HG03039 (cell line): ENCODE data around the gene NDOR1.
A peak's percentile ranks its signal among the peaks of the same experiment; 100 is the strongest.

Source experiments
- ATAC-seq: cut with Tn5 transposase; IDR thresholded peaks from one replicate; pipeline ENCODE4 v1.9.1; 2021; ENCODE audit warnings: mild to moderate bottlenecking, moderate library complexity; ENCODE audit not compliant: unreplicated experiment

NDOR1 gene

DNA sequence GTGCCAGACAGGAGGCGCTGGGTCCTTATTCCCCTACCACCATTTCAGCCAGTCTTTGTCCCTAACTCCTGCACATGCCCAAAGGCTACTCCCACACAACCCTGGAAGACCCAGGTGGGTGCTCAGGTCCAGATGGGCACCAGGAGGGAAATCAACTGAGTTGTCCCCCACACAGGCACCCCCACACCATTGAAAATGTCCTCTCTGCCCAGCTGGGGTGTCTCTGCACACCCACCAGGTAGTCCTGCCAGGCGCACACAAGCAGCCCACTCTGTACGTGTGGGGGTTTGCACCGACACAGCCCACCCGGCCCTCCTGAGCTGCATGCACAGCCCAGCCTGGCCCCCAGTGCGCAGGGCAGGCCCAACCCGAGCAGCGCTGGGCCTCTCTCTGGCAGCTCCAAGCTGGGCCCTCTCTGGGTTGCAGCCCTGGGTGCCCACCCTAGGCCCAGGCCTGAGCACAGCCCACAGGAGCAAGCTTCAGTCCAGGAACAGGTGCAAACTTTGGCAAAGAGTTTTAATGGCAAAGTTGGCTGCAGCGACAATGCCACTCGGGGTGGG lies 14.3 kb downstream of the NDOR1 start:
- ATAC-seq = no peak

GRCh38 chr9:137220317-137221094 lies 15.0 kb downstream of the NDOR1 start:
- ATAC-seq = no peak

GRCh38 chr9:137221095-137221505 lies 15.6 kb downstream of the NDOR1 start:
- ATAC-seq = no peak

DNA sequence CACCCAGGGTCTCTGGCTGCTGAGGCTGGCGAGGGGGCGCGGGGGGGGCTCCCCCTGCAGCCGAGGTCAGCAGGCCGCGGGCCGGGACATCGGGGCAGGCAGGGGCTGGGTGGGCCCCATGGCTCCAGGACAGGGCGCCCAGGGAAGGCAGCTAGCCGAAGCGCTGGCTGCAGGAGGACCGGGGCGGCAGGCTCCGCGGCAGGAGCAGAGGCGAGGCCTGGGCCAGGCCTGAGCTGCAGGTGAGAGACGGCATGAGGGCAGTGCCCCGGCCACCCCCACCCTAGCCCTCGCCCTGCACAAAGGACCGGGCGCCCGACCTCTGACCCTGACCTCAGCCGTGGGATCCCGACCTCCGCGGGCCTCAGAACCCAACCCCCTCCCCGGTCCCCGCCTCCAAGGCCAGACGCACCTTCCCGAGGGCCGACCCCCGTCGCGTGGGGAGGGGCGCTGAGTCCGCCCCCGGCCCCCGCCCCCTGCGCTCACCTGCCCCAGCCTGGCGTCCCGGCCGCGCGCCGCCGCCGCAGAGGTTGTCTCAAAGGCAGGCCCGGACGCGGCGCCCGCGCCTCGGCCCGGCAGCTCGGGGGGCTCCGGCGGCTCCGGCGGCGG lies 16.1 kb downstream of the NDOR1 start:
- ATAC-seq = no peak

- ATAC-seq = no peak
These were observed 16.9 kb downstream of the NDOR1 start, which contains the start of gene RNF208 for GRCh38 chr9:137222190-137223077. Gene RNF208 (minus strand): TSS chr9:137222240. CDS start chr9:137221212, 1,028 bp downstream.

DNA sequence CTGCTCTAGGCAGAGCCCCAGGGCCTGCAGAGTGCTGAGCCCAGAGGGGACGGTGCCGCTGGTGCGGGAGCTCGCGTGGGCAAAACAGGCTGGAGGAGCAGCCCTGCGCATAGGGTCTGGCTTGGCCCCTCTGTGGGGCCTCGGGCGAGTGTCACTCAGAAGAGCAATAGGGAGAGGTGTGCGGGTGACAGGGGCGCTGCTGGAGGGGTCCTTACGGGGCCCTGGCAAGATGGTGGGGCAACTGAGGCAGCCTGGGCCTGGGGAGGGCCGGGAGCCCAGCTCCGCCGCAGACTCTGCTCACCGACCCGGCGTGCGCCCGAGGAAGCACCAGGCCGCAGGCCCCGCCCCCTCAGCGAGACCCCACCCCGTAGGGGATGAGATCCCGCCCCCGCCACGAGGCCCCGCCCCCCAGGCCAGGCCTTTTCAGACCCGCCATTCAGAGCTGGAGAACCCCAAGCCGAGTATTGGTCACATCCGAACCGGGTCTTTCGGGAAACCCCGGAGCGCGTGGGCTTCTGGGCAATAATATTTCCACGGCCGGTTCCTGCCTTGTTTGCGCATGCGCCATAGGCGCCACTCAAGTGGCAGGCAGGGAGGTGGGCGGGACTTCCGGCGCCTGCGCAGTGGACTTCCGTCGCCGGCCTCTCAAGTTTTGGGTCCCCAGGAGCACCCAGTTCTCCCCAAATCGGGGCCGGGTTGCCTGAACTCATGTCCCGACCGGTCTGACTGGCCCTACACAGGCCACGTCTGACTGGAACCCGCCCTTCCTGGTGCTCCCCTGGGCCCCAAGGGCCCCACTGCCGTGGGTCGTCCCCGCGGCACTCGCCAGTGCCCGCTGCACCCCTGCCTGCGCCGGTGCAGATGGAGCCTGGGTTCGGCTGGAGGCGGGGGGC lies 17.8 kb downstream of the NDOR1 start:
- ATAC-seq = peak; percentile 54

- no peak for ATAC-seq
These were observed 19.6 kb downstream of the NDOR1 start, which contains the start of gene CYSRT1 for GRCh38 chr9:137224830-137225694. Gene CYSRT1 (plus strand): TSS chr9:137225174. CDS start chr9:137225622, 448 bp downstream.

DNA sequence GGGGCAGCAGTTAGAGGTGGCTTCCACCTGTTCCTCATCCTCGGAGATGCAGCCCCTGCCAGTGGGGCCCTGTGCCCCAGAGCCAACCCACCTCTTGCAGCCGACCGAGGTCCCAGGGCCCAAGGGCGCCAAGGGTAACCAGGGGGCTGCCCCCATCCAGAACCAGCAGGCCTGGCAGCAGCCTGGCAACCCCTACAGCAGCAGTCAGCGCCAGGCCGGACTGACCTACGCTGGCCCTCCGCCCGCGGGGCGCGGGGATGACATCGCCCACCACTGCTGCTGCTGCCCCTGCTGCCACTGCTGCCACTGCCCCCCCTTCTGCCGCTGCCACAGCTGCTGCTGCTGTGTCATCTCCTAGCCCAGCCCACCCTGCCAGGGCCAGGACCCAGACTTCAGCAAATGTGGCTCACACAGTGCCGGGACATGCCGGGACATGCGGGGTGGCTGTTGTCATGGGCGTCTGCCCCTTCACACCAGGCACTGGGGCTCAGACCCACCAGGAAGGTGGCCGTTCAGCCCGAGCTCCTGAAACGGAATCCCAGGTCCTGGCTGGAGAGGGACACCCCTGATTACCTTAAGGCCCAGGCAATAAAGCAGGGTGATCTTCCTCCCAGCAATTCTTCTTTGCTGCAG lies 20.3 kb downstream of the NDOR1 start:
- ATAC-seq = no peak

DNA sequence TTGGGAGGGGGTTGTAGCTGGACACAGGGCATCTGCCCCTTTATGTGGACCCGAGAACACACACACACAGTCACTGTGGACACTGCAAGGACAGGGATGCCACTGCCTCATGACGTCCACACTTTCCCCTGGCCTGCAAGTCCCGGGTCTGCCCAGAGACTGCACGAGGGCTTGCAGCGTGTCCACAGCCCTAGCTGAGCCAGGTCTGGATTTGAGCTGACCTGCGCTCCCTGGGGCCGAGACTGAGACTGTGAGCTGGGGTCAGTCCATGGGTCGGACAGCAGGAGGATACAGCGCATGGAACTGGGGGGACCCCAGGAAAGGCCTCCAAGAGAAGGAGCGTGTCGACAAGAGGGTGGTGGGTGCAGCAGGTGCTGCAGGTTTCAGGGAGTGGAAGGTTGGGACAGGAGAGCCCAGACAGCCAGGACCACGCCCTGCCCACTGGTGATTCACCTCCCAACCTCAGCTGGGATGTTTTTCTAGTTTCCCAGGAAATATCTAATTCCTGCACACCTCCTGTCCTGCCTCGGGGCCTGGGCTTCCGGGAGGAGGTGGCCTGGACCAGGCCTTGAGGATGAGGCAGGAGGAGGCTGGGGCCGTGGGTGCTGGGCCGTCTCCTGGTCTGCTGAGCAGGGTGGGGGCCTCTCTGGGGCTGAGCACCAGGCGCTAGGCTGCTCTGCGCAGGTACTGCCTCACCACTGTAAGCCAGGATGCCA lies 21.0 kb downstream of the NDOR1 start:
- ATAC-seq = no peak

- ATAC-seq = no peak
These were observed 21.8 kb downstream of the NDOR1 start, which contains the start of gene RNF224 for GRCh38 chr9:137227054-137227852. Gene RNF224 (plus strand): TSS chr9:137227502. CDS start chr9:137228336, 834 bp downstream.

DNA sequence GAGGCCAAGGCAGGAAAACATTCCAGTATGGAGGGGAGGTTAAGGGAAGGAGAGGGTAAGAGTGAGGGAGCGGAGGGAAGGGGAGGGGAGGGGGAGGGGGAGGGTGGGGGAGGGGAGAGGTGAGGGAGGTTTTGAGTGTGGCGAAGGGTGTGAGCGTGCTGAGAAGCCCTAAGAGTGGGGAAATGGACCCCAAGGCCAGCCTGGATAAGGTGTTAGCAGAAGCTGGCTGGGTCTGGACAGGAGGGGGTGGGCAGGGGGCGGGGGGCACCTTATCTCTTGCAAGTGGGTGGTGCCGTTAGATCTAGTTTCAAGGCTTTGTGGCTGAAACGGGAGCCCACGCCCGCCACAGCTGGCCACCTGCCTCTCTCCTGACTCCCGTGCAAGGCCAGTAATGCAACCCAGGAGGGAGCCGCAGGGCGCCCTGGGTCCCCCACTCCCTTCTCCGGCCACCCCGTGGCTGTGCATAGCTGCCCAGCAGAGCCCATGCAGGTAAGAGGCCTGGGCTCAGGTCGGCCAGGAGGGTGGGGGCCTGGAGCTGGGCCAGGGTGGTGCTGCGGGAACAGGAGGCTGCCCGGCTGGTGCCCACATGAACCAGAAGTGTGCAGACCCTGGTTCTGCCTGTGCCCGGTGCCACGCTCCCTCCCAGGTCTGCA lies 22.5 kb downstream of the NDOR1 start:
- no peak for ATAC-seq

- no peak for ATAC-seq
These were observed 23.0 kb downstream of the NDOR1 start for GRCh38 chr9:137228506-137228967.

GRCh38 chr9:137228968-137229896 lies 23.7 kb downstream of the NDOR1 start:
- ATAC-seq = no peak

DNA sequence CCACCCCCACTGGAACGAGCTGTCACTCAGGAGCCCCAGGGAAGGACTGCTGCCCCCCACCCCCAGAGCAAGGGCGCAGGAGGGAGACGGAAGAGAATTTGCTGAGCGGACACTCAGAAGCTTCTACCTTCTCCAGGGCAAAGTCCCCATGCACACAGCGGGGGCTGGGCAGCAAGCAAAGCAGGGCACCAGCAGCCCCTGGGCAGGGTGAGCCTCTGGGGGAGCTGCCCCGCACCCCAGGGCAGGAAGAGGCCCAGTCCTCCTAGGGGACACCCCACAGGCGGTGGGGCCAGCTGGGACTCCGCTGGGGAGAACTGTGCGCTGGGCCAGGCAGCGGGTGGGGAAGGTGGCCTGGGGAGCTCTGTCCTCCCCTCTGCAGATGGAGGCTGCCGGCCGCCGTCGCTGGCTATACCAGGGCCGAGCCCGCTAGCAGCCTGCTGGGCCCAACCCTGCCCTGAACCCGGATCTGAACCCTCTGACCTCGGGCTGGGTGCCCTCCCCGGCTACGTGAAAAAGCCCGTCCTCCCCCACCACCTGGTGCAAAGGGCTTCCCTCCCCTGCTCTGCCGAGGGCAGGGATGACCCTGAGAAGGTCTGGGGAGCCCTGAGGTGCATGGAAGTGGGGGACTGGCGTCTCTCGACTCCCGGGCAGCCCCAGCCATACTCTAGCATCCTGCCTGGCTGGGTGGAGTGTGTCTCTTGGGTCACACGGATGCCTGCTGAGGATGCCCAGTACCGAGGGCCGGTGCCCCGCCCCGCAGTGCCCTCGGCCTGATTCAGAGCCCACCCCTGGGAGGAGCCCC lies 24.6 kb downstream of the NDOR1 start:
- ATAC-seq = no peak
